Neural progenitor cell (in vitro differentiated cells): ENCODE data around the gene MAN2A2.

Experiments used
- EZH2 ChIP-seq: fragments of 200-600 bp; sonication (generic); IDR thresholded peaks from 2 replicates; pipeline ENCODE4 v1.6.1; 2017; ENCODE audit warnings: antibody characterized with exemption, mild to moderate bottlenecking, moderate library complexity
- TF ChIP-seq, protein P1 (sequence below): fragments of 200-600 bp; sonication (generic); IDR thresholded peaks from 2 replicates; pipeline ENCODE4 v1.5.1; 2017; ENCODE audit warnings: antibody characterized with exemption, mild to moderate bottlenecking

DNA sequence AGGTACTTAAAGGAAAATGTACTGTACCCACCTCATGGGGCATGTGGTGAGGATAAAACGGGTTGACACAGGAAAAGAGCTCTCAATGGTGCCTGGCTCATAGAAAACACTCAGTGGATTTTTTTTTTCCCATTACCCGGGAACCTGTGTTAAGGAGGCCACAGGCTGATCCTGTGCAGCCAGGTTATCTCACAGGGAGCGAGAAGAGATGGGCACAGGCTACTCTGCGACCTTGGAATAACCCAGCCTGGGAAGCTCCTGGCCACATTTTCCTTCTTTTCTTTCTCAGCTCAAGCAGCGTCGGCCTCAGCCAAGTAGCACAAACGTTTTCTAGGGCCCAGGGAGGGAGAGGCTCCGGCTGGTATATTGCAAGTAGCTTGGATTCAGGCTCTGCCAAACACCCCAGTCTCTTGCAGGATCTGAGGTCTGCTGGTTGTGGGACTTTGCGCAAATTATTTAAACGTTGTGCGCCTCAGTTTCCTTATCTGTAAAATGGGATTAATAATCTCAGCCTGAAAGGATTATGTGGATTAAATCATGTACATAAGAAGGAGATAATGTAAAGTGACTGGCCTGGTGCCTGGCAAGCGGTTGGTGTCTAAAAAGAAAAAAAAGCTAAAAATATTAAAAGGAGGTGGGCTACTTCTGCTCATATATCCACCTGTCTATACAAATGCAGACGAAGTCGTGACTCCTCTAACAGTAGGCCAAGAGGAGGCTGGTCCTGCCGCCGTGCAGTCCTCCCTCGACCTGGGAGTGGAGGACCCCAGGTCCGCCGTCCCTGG lies 32.6 kb upstream of the MAN2A2 start:
- TF ChIP-seq, protein P1, sequence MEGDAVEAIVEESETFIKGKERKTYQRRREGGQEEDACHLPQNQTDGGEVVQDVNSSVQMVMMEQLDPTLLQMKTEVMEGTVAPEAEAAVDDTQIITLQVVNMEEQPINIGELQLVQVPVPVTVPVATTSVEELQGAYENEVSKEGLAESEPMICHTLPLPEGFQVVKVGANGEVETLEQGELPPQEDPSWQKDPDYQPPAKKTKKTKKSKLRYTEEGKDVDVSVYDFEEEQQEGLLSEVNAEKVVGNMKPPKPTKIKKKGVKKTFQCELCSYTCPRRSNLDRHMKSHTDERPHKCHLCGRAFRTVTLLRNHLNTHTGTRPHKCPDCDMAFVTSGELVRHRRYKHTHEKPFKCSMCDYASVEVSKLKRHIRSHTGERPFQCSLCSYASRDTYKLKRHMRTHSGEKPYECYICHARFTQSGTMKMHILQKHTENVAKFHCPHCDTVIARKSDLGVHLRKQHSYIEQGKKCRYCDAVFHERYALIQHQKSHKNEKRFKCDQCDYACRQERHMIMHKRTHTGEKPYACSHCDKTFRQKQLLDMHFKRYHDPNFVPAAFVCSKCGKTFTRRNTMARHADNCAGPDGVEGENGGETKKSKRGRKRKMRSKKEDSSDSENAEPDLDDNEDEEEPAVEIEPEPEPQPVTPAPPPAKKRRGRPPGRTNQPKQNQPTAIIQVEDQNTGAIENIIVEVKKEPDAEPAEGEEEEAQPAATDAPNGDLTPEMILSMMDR: no peak
- TF ChIP-seq EZH2: no peak
